SHP77 treated with DMSO at 0.1 percent for 48 hours (cell line): ENCODE results near the gene STAT6.

ENCODE experiments used
- DNase-seq: peaks from one replicate; lab custom pipeline; 2025; lab: John Stamatoyannopoulos, UW

The STAT6 gene, protein sequence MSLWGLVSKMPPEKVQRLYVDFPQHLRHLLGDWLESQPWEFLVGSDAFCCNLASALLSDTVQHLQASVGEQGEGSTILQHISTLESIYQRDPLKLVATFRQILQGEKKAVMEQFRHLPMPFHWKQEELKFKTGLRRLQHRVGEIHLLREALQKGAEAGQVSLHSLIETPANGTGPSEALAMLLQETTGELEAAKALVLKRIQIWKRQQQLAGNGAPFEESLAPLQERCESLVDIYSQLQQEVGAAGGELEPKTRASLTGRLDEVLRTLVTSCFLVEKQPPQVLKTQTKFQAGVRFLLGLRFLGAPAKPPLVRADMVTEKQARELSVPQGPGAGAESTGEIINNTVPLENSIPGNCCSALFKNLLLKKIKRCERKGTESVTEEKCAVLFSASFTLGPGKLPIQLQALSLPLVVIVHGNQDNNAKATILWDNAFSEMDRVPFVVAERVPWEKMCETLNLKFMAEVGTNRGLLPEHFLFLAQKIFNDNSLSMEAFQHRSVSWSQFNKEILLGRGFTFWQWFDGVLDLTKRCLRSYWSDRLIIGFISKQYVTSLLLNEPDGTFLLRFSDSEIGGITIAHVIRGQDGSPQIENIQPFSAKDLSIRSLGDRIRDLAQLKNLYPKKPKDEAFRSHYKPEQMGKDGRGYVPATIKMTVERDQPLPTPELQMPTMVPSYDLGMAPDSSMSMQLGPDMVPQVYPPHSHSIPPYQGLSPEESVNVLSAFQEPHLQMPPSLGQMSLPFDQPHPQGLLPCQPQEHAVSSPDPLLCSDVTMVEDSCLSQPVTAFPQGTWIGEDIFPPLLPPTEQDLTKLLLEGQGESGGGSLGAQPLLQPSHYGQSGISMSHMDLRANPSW

GRCh38 chr12:57111031-57111734 lies at the start of gene STAT6:
TSS of gene STAT6 (minus strand) at chr12:57111362. CDS start at chr12:57108278, 3,084 bp downstream.
- DNase-seq, result no peak

- no peak for DNase-seq
Measured at GRCh38 chr12:57160741-57161140, 49.6 kb upstream of the STAT6 start.

DNA sequence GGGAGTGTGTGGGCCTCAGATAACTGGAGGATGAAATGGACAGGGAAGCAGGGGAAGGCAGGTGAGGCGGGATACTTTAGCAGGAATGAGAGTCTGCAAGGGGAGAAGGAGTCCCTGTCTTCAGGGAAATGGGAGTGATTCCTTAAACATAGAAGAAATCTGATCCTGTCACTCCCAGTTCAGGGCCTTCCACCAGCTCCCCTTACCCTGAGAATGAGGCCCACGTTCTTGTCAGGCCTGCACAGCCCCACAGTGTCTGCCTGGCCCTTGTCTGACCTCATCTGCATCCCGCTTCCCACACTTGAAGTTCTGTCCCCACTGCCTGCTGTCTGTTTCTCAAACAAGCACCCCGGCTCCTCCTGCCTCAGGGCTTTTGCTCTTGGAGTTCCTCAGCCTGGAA lies 48.9 kb upstream of the STAT6 start:
- DNase-seq, result no peak

- DNase-seq, result no peak
Measured at GRCh38 chr12:57159311-57159710, 48.1 kb upstream of the STAT6 start.

DNA sequence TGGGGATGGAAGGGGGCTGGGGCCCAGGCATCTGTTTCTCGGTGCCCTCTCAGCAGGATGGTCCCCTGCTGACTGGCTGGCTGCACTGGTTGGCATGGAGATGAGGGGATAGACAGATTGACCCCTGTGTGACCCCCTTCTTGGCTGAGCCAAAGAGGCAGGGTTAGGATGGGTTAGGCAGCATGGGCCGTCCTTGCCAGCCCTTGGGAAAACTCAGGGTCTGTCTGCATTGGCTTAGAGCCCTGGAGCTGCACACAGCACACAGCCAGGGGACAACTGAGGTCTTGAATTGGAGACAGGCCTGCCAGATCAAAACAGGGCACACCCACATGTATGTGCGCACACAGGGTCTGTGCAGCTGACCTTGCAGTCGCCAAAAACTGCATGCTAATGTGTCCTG lies 47.5 kb upstream of the STAT6 start:
- DNase-seq, result no peak

- DNase-seq, result no peak
Measured at GRCh38 chr12:57158186-57158585, 47.0 kb upstream of the STAT6 start.

- DNase-seq, result no peak
Measured at GRCh38 chr12:57157588-57158173, 46.5 kb upstream of the STAT6 start.

DNA sequence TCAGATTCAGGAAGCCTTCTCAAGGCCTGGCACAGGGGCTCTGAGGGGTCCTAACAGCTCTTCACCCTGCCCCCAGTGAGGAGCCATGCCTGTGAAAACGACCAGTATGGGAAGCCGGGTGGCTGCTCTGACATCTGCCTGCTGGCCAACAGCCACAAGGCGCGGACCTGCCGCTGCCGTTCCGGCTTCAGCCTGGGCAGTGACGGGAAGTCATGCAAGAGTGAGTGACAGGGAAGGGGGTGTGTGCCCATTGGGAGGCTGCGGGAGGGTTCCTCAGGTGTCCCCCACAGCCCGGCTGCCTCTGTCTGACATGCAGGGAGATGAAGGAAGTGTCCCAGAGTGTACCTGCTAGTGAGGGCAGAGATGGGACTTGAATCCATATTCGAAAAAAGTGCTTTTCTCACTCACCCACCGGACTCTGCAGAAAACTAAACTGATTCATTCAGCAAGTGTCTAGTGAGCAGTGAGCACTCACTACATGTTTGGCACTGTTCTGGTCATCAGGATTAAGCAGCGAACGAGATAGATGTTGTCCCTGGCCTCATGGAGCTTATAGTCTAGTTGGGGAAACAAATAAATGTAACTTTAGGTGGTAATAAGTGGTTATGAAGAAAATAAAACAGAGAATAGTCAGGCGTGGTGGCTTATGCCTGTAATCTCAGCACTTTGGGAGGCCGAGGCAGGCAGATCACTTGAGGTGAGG lies 45.7 kb upstream of the STAT6 start:
- DNase-seq, result no peak

GRCh38 chr12:57154804-57155434 lies 43.8 kb upstream of the STAT6 start:
- no peak for DNase-seq

GRCh38 chr12:57154076-57154475 lies 42.9 kb upstream of the STAT6 start:
- DNase-seq, result no peak

- no peak for DNase-seq
Measured at GRCh38 chr12:57153415-57153997, 42.3 kb upstream of the STAT6 start.

GRCh38 chr12:57152639-57153038 lies 41.5 kb upstream of the STAT6 start:
- DNase-seq, result no peak

DNA sequence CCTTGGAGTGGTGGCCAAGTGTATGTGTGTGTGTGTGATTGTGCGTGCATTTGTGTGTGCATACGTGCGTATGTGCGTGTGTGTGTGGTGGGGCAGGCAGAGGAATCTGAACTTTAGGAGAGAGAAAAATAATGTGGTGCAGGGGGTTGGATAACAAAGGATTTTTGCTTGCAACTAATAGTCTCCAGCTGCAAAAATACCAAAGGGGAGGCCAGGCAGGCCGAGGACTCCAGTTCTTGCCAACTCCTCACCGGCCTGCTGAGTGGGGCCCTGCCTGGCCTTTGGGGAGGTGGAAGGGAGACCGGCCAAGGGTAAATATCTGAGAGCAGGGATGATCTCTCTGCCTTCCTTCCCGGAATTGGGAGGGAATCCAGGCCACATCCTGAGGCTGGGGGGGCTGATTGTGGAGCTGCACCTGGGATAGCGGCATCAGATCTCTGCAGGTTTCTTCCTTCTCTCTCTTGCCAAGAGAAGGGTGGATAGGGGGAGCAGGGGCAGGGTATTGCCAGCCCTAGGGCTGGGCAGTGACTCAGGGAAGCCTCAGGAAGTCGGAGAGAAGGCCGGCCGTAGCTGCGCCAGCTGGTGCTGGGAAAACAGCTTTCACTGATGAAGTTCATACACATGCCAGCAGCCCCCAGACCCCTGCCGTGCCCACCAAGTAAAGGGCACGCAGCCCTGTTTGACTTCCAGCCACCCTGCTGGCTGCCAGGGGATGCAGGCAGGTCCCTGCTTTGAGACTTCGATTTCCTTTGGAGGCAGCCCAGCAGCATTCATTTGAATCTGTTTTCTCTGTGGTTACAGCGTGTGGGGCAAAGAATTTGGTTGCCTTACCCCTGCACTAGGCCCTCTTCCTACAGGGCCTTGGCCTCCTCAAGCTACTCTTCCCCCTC lies 40.8 kb upstream of the STAT6 start:
- DNase-seq, result no peak

DNA sequence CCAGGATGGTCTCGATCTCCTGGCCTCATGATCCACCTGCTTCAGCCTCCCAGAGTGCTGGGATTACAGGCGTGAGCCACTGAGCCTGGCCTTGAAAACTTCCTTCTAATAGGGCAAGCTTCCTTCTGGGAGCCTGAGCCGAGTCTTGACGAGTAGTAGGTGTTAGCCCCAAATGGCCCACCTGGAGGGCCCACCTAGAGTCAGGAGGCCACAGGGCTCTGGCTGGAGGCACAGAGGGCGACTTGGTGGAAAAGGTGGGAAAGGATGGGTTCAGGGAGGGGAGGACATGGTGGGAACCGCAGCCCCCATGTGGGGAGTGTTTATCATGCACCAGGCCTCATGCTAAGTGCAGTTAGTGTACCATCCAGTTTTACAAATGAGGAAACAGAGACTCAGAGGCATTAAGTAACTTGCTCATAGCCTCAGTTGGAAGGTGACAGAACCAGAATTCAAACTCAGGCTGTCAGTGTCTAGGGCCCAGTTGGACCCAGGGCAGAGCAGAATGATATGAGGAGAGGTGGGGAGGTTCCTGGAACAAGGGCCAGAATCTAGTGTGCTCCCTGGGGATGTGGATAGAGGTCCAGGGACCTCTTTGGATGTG lies 39.3 kb upstream of the STAT6 start:
- DNase-seq, result no peak

DNA sequence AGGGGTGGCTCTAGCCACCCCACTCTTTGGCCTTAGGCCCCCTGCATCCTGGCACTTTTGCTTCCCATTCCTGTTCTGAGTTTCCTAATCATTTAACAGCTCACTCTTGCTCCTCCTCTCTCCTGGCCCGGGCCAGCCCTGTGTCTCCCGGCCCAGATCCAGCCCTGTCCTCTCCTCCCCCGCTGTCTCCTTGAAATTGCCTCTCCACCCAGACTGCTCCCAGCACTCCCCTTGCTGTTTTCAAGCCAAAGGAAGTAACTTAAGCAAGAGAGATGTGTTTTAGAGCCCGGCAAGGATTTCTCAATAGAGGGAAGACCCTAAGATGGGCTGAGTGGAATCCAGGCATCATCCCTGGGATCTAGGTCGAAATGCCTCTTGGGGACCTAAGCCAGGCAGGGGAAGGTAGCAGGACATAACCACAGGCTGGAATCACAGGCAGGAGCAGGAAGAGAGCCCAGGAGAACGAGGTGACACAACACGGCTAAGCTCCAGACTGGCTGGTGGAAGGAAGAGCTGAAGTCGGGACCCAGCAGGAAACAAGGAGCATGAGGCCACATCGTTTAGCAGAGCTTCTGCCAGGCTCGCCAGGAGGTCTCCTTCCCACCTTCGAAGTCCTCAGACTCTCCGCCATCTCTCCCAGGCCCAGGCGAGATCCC lies 38.2 kb upstream of the STAT6 start:
- no peak for DNase-seq

- no peak for DNase-seq
Measured at GRCh38 chr12:57148469-57149244, 37.5 kb upstream of the STAT6 start.

DNA sequence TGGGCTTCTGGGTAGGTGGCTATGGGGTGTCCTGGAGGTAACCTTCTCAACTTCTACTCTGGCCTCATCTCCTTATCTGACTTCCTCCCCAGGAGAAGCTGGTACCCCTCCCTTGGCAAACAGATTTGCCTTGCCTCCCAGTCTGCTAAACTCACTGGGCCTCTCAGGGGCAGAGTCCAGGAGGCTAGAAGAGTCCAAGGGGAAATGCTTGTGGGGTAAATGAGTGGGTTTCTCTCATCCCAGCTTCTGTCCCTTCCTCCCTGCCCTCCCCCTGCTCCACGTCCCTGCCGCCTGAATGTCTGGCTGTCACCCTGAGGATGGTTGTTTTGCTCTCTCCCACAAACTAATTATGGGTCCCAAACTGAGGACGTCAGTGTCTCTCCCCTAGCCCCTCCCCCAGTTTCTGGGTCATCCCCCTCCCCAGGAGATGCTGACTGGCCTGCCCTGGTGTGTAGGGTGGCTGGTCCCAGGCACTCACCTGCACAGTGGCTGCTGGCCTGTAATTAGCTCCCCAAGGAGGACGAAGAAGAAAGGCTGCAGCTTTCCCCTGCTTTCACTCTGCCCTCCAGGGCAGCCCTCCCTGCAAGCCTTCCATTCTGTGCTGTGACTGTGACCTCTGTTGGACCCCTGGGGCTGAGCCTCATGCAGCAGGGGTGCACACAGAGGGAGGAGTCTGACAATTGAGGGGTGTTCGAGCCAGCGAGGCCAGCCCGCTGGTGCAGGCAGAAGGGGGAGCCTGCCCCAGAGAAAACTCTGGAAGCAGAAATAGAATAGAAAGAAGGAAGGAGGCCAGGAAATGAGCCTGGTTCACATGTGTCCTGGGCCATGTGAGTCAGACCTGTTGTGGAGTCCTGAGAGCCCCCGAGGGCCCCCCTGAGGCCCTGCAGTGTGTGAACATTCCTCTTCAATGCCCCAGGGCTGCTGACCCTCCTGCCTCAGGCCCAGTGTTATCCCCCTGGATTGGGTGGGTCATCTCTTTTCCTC lies 36.1 kb upstream of the STAT6 start, which contains the start of gene LRP1-AS:
Gene LRP1-AS (minus strand): TSS at position 659 of the 984 bp plus-strand sequence.
- no peak for DNase-seq
